SIG-M5 (cell line): ENCODE results near the gene NHERF2.

Experiments
- DNase-seq: peaks from one replicate; lab custom pipeline; 2025; lab: John Stamatoyannopoulos, UW

Gene NHERF2

DNA sequence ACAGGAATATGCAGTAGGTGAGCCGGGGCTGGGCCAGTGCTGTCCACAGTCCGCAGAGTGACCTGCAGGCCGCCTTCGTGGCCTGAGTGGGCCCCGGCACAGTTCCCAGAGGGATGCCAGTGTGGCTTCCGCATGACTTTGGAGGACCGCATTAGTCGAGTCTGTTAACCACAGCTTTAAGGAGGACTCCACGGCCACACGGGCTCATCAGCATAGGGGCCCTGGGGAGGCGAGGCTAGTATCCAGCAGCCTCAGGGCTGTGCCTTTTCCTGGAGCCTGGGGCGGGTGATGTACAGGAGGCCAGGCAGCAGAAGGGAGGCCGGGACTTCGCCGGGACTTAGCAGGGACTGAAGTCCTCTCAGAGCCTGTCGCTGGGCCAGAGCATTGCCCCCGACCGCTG is 34.3 kb downstream of the NHERF2 start:
- DNase-seq, result no peak

GRCh38 chr16:2061526-2061925 is 34.8 kb downstream of the NHERF2 start:
- DNase-seq, result no peak

- DNase-seq, result no peak
Measured at GRCh38 chr16:2062801-2063200, 36.1 kb downstream of the NHERF2 start.

DNA sequence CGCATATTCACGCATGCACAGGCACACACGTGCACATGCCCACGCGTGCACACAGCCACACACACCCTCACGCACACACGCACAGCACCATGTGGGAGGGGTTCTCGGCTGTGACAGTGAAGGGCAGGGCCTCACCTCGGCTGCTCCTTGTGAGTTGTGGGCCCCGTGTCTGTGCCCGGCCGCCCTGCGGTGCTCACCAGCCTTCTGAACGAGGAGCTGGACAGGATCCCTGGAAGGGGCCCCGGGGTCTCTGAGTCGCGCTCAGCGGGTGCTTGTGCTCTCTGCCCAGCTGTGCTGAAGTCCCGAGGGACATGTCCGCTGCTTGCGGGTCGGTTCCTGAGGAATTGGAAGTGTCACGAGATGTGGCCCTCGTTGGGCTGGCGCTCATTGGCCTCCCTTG is 37.2 kb downstream of the NHERF2 start:
- no peak for DNase-seq

DNA sequence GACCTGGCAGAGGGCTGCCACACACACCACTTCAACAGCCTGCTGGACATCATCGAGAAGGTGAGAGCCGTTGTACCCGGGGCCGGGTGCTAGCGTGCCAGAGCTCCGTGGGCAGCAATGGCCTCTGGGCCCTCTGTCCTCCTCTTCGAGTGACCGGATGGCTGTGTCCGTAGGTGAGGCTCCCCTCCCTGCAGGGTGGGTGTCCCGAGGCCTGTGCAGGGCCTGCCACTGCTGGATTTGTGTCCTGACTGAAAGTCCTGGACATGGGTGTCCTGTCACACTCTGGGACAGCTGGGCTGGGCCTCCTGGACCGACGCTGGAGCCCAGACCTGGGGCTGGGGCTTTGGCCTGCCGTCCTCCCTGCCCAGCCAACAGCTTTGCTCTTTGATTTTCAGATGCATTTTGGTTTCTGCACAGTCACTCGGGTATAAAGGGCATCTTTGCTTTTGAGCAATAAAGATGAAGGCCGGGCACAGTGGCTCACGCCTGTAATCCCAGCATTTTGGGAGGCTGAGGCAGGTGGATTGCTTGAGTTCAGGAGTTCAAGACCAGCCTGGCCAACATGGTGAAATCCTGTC is 37.8 kb downstream of the NHERF2 start:
- no peak for DNase-seq

- DNase-seq, result no peak
Measured at GRCh38 chr16:2066139-2066538, 39.4 kb downstream of the NHERF2 start.

DNA sequence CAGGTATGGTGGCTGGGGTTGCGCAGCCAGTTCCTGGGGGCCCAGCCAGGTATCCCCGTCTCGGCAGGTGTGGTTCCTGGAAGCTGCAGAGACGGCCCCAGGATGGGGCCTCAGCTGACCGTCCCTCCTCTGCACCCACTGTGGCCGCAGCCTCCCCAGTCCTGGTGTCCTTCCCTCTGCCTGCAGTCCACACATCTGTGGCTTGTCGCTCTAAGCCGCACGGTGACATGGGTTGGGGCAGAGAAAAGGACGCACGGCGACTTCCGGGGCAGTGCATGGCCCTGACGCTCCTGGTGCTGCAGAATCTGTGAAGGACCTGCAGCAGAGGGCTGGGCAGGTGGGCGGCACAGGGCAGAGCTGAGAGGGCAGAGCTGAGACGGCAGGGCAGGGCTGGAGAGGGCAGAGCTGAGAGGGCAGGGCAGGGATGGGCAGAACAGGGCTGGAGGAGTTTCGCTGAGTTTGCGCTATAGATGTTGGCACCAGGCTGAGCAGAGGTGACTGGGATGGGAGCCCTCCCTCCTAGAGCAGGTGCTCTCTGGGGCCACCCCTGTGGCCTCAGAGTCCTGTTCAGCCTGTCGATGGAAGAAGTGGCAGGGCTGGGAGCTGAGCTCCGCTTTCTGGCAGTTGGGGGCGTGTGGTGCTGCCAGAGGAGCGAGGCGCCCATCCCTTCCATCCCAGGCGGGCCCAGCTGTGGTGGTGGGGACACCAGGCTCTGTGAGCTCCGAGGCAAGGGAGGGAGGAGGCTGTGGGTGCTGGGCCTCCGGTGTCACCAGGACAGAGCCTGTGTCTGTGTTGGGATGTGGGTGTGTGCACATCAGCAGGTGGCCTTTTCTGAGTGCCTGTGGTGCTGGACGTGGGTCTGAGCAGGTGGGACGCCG is 44.1 kb downstream of the NHERF2 start:
- no peak for DNase-seq

- no peak for DNase-seq
Measured at GRCh38 chr16:2071454-2072202, 44.9 kb downstream of the NHERF2 start.

- DNase-seq, result no peak
Measured at GRCh38 chr16:2072926-2073325, 46.2 kb downstream of the NHERF2 start.

DNA sequence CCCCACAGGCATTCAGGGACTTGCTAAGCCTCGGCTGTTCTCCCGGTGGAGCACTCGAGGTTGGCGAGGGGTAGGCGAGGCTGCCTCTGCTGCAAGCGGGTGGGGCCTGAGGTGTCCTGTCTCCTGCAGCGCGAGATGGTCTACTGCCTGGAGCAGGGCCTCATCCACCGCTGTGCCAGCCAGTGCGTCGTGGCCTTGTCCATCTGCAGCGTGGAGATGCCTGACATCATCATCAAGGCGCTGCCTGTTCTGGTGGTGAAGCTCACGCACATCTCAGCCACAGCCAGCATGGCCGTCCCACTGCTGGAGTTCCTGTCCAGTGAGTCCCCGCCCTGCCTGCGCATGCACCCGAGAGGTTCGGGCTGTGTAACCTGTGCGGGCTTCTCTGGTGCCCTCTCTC is 47.4 kb downstream of the NHERF2 start:
- DNase-seq, result no peak

DNA sequence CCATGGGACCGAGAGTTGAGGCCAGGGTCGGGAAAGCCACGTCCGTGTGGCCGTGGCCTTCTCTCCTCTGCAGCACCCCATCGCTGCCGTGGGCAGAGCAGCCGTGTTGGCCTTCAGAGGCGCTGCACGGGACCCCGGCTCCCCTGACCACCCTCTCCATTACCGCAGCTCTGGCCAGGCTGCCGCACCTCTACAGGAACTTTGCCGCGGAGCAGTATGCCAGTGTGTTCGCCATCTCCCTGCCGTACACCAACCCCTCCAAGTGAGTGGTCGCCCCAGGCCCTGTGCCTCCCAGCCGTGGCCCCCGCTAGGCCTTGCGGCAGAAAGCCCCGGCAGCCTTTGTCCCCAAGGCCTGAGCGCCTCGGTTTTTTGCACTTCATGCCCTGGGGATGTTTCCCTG is 48.9 kb downstream of the NHERF2 start:
- no peak for DNase-seq

DNA sequence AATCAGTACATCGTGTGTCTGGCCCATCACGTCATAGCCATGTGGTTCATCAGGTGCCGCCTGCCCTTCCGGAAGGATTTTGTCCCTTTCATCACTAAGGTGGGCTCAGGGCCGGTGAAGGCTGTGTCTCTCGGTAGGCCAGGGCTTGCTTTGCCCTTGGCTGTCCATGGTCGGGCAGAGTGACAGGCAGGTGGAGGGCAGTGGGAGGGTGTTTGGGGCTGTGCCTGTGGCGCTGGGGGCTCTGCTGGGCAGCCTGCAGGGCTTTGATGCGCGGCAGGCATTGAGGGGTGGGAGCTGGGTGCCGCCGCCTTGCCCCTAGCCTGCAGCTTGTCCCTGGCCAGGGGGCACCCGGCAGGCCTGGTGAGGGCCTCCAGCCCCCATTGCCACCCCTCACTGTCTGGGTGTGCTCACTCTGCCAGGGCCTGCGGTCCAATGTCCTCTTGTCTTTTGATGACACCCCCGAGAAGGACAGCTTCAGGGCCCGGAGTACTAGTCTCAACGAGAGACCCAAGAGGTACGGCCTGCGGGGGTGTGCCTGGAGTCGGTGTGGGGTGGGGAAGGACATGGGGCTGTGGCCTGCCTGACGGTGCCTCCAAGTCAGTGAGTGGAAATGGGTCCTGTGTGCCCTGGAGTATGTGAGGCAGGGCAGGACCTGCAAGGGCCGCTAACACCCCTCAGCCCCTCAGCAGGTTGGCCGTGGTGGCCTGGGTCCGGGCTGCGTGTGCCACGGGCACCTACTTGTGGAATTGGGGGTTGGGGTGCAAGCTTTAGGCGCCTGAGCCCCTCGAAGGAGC is 49.6 kb downstream of the NHERF2 start:
- DNase-seq, result no peak

DNA sequence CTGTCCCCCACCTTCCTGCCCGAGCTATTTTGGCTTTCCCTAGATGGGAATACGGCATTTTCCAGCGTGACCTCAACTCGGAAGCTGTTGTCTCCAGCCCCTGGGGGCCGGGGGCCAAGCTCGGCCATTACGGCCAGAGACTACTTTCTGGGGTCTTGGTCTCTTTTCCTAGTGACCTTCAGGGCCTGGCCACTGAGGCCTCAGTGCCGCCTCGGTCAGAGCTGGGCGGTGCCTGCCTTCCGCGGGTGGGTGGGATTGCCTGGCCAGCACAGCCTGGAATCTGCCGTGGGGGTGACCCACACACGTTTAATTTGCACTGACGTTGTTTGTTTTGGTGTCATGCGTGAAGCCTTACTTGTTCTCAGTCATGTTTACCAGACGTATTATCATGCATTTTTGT is 50.3 kb downstream of the NHERF2 start:
- DNase-seq, result no peak

- DNase-seq, result no peak
Measured at GRCh38 chr16:2077696-2078095, 51.0 kb downstream of the NHERF2 start.

DNA sequence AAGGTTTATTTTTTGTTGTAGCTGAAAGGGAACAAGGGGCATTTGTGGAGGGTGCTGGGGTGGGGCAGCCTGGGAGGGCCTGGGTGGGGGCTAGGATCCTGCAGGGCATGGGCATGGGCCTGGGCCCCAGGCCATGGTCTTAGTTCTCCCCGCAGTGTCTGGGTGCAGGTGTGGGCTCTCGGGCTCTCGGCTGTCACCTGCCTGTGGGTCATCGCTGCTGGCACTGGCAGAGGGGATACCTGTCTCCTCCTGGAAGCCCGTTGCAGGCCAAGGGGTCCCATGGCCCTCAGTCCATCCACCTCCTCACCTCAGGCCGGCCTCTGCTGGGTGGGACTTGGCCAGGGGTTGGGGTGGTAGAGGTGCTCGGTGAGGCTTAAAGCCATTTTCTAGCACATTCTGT is 51.4 kb downstream of the NHERF2 start:
- DNase-seq, result no peak

- DNase-seq, result no peak
Measured at GRCh38 chr16:2078691-2079090, 52.0 kb downstream of the NHERF2 start.

DNA sequence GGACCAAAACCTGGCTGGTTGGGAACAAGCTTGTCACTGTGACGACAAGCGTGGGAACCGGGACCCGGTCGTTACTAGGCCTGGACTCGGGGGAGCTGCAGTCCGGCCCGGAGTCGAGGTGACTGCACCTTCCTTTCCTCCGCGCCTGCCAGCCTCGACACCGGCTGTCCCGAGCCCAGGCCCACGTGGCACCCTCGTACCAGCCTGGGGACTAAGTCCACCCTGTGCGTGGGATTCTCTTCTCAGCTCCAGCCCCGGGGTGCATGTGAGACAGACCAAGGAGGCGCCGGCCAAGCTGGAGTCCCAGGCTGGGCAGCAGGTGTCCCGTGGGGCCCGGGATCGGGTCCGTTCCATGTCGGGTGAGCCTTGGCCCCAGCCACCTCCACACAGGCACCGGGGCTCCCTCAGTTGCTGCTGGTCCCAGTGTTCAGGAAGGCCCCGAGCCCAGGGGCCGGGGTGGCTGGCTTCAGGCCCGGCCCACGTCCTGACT is 52.7 kb downstream of the NHERF2 start:
- no peak for DNase-seq

- no peak for DNase-seq
Measured at GRCh38 chr16:2079991-2080390, 53.3 kb downstream of the NHERF2 start.

- DNase-seq, result no peak
Measured at GRCh38 chr16:2081201-2082084, 54.7 kb downstream of the NHERF2 start.

GRCh38 chr16:2082171-2082982 is 55.7 kb downstream of the NHERF2 start:
- no peak for DNase-seq
